ENCODE measurements around the gene ZDHHC8. TPM values are rescaled to one million over a fixed set of nuclear protein-coding genes. Genes with fewer than 3 reads are reported as not detected.

ZDHHC8 gene
- total RNA-seq, 2 donors from 2014 or later = 45.6 to 46.3 TPM

- intact Hi-C loops (cut with DNase I) = loop anchor here in 1 of 2 donors (5.0 kb wide), 1 partner anchor 37 kb away; no protein-coding TSS in a partner anchor
- DNase-seq (ENCODE audit: low spot score) = no peak
Measured at GRCh38 chr22:20194681-20195593, 63.3 kb downstream of the ZDHHC8 start.

- no peak for DNase-seq (ENCODE audit: low spot score)
- intact Hi-C loops (cut with DNase I) = no loop called here
Measured at GRCh38 chr22:20196094-20196842, 64.7 kb downstream of the ZDHHC8 start.

Small RNA genes within 50 kb of the gene (microRNA-seq; reads per million reads assigned to microRNA genes)
- 0.32 to 0.52 reads per million in 2 donors for gene MIR6816 (ENCODE audit: borderline microRNAs expressed in 2 of 2)

Other genes with a start within 250 kb of the ZDHHC8 start
- 10 to 100 TPM; 81.7 to 95.4 TPM for gene COMT, start 190.0 kb upstream of the ZDHHC8 start, total RNA-seq
- gene TXNRD2, start 190.0 kb upstream of the ZDHHC8 start, total RNA-seq = 10 to 100 TPM; 13.9 to 19.2 TPM
- gene ARVCF, start 115.0 kb upstream of the ZDHHC8 start, total RNA-seq = 10 to 100 TPM; 20.1 to 21.3 TPM
- gene TANGO2, start 110.7 kb upstream of the ZDHHC8 start, total RNA-seq = 10 to 100 TPM; 28.4 to 31.1 TPM
- 10 to 100 TPM; 24.3 to 25.2 TPM for gene DGCR8, start 51.6 kb upstream of the ZDHHC8 start, total RNA-seq
- 10 to 100 TPM; 57.0 to 61.6 TPM for gene RANBP1, start 15.7 kb upstream of the ZDHHC8 start, total RNA-seq
- 10 to 100 TPM; 25.7 to 37.7 TPM for gene TRMT2A, start 14.6 kb upstream of the ZDHHC8 start, total RNA-seq
- gene CCDC188, start 19.3 kb downstream of the ZDHHC8 start, total RNA-seq = 1 to 10 TPM in 1 of 2 donors, under 1 TPM in 1; 1.00 to 2.5 TPM
- under 1 TPM; 0.19 to 0.76 TPM for gene RTN4R, start 136.5 kb downstream of the ZDHHC8 start, total RNA-seq
- gene DGCR6L, start 188.3 kb downstream of the ZDHHC8 start, total RNA-seq = 10 to 100 TPM; 25.7 to 27.1 TPM

Data from posterior vena cava (tissue), 2 donors.